ENCODE data around the gene TANC1.

GRCh38 chr2:159094173-159094737, 125.8 kb downstream of the TANC1 start:
- TF ChIP-seq CTCF (optimal IDR thresholded peaks at IDR 0.05 in 1 of 3, IDR thresholded peaks at IDR 0.05 in 1 of 3, conservative IDR thresholded peaks at IDR 0.05 in 1 of 3; ENCODE audit: extremely low read depth in 1 of 3, insufficient read depth in 2 of 3, low read length in 3 of 3) (no peak), EZH2 (IDR thresholded peaks at IDR 0.05; ENCODE audit: low read length) (no peak)
